Tibial nerve (tissue), 3 donors: Measurements from ENCODE around the gene CDH24.

Experiments used
- POLR2A ChIP-seq, 2 donors: fragments of 450-650 bp; IDR thresholded peaks; one replicate each; pipeline ENCODE4 v1.6.1; 2017; ENCODE audit warnings: antibody characterized with exemption in 2 of 2, mild to moderate bottlenecking in 2 of 2, moderate library complexity in 2 of 2
- TF ChIP-seq, protein P1 (sequence below), 5 experiments: fragments of 200-600 bp in 3 of 5; fragments of 450-650 bp in 2 of 5; sonication (generic) in 3 of 5; IDR thresholded peaks; one replicate each; pipeline ENCODE4 v1.5.1; 2016 to 2019; ENCODE audit warnings: antibody characterized with exemption in 5 of 5, mild to moderate bottlenecking in 3 of 5, moderate library complexity in 2 of 5

DNA sequence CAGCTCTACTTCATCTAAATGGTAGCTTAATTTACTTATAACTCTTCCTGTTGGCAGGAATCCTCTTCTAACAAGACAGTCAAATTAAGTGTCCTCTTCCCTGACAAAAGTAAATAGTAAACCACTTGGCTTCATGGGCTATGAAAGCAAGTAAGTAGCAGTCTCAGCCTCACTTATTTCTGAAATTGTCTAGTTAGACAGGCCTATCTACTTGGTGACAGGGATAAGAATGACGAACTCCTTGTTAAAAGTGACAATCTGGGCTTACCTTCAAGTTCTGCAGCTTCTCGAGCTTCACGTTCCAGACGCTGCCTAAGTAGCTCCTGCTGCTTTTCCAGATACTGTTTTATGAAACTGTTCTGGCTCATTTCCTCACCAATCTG lies 32.9 kb upstream of the CDH24 start:
- no peak for TF ChIP-seq POLR2A (IDR thresholded peaks at IDR 0.05)
- TF ChIP-seq, protein P1, sequence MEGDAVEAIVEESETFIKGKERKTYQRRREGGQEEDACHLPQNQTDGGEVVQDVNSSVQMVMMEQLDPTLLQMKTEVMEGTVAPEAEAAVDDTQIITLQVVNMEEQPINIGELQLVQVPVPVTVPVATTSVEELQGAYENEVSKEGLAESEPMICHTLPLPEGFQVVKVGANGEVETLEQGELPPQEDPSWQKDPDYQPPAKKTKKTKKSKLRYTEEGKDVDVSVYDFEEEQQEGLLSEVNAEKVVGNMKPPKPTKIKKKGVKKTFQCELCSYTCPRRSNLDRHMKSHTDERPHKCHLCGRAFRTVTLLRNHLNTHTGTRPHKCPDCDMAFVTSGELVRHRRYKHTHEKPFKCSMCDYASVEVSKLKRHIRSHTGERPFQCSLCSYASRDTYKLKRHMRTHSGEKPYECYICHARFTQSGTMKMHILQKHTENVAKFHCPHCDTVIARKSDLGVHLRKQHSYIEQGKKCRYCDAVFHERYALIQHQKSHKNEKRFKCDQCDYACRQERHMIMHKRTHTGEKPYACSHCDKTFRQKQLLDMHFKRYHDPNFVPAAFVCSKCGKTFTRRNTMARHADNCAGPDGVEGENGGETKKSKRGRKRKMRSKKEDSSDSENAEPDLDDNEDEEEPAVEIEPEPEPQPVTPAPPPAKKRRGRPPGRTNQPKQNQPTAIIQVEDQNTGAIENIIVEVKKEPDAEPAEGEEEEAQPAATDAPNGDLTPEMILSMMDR (IDR thresholded peaks at IDR 0.05) = no peak
